ENCODE measurements around the gene CDCA5. TPM values are rescaled to one million over a fixed set of nuclear protein-coding genes. Genes with fewer than 3 reads are reported as not detected.
A peak's percentile ranks its signal among the peaks of the same experiment; 100 is the strongest.

CDCA5 gene
- total RNA-seq, 1 experiment from 2014 or later: 94.8 TPM

DNA sequence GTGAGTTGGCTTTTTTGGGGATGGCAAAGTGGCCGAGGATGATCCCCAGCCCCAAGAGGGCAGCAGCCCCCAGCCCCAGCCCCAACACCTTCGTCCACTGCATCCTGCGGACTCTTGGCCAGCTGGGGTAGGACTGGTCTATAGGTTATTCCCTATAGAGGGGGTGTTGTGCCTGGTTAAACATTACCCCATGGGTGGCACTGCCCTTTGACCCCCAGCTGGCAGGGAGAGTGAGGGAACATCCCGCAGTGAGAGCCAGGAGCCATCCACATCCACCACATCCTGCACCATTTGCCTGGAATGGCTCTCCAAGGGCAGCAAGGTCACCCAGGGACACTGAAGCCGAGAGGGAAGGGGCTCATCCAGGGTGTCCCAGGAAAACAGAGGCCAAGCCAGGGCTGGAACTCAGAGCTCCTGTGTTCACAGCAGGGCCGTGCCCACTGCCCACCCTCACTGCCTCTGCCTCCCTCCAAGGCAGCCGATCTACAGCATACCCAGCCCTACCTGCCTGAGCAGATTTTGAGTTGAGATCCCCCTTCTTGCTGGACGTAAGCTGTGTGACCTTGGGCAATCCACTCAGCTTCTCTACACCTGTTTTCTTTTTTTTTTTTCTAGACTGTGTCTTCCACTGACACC lies 25.3 kb downstream of the CDCA5 start, which contains the start of gene NAALADL1:
NAALADL1 (minus strand) TSS at position 135 of the 636 bp plus-strand sequence; CDS start at position 103, 32 bp downstream.
- no peaks in the 10 kb centered on the region for H3K36me3 Mint-ChIP-seq (ENCODE audit: insufficient read depth in 1 of 3, low read depth in 3 of 3)
- H4K8ac ChIP-seq (replicated peaks; ENCODE audit: insufficient read length, low read depth, low read length): no peak within 1 kb of the TSS

More for the DNA sequence above, 25.3 kb downstream of the CDCA5 start, which contains the start of gene NAALADL1:
- H3K79me2 ChIP-seq (ENCODE audit: insufficient read depth, low read length): no peaks in the 10 kb centered on the region
- no peak within 1 kb of the TSS for H2BK15ac ChIP-seq (ENCODE audit: low read depth, low read length)
- peak within 1 kb of the TSS; percentile 34; the same call in 1 of the 2 replicates for H3K14ac ChIP-seq (ENCODE audit: insufficient read depth, low read length)
- H3K27me3 Mint-ChIP-seq (ENCODE audit: low read depth): peaks cover 15% of the 10 kb centered on the region
- TF ChIP-seq CTCF (conservative IDR thresholded peaks at IDR 0.05): no peak
- H3K9me3 ChIP-seq (ENCODE audit: control insufficient read depth, low read depth, low read length): no peaks in the 10 kb centered on the region
- no peak within 1 kb of the TSS for H2AK5ac ChIP-seq (ENCODE audit: insufficient read length, low read length)
- no peak within 1 kb of the TSS for H3T11ph ChIP-seq (ENCODE audit: low read length)
- H3K4me2 ChIP-seq (ENCODE audit: insufficient read depth, insufficient read length, low read length): no peak within 1 kb of the TSS
- H3K4me1 Mint-ChIP-seq: peaks cover 2 to 4% of the 10 kb centered on the region in 2 experiments
- DNase-seq: no peak
- no peaks in the 10 kb centered on the region for H3K23me2 ChIP-seq (ENCODE audit: insufficient read length, low read depth, low read length, poor library complexity, severe bottlenecking)
- no peaks in the 10 kb centered on the region for H3K9me3 Mint-ChIP-seq
- H3K4ac ChIP-seq (ENCODE audit: low read depth, low read length): no peak within 1 kb of the TSS
- no peak within 1 kb of the TSS for H3K27ac ChIP-seq (ENCODE audit: insufficient read length, low read depth, low read length)
- no peaks in the 10 kb centered on the region for H3K79me1 ChIP-seq (ENCODE audit: insufficient read depth, low read depth, low read length, poor library complexity, severe bottlenecking)
- H2BK20ac ChIP-seq (ENCODE audit: low read depth, low read length, poor library complexity, severe bottlenecking): no peak within 1 kb of the TSS
- H3K56ac ChIP-seq (ENCODE audit: insufficient read length, low read depth, low read length): no peak within 1 kb of the TSS
- no peaks in the 10 kb centered on the region for H3K4me1 ChIP-seq (ENCODE audit: insufficient read depth, low read length)
- no peaks in the 10 kb centered on the region for H3K27me3 ChIP-seq (ENCODE audit: insufficient read depth, low read length)
- no peak within 1 kb of the TSS for H3K23ac ChIP-seq (ENCODE audit: insufficient read length, low read depth, low read length)
- no peak within 1 kb of the TSS for H2BK5ac ChIP-seq (ENCODE audit: insufficient read length, low read length)
- no peak within 1 kb of the TSS for H2BK120ac ChIP-seq (ENCODE audit: low read depth, low read length, poor library complexity, severe bottlenecking)
- no CpG with 5 or more reads among the region's 8 CpGs for WGBS (ENCODE audit: extremely low coverage, insufficient read length, low lambda C conversion rate)
- H4K20me1 ChIP-seq (ENCODE audit: control insufficient read depth, insufficient read depth, insufficient read length): no peaks in the 10 kb centered on the region
- H4K5ac ChIP-seq (ENCODE audit: insufficient read length, low read depth, low read length): no peak within 1 kb of the TSS
- peak within 1 kb of the TSS in 2 of 3 experiments; percentile 44 to 61; a peak in 3 of 7 replicates for H3K27ac Mint-ChIP-seq
- H3K9ac ChIP-seq (ENCODE audit: extremely low read depth, insufficient read length, low read length): no peak within 1 kb of the TSS
- H2AFZ ChIP-seq (ENCODE audit: low read length): no peak within 1 kb of the TSS
- no peak within 1 kb of the TSS; a peak in 1 of 5 replicates for H3K4me3 Mint-ChIP-seq
- no peak within 1 kb of the TSS for H4K91ac ChIP-seq (ENCODE audit: insufficient read length, low read depth, low read length)
- H2BK12ac ChIP-seq (ENCODE audit: insufficient read length, low read depth, low read length): no peak within 1 kb of the TSS
- no peak within 1 kb of the TSS for H3K18ac ChIP-seq (ENCODE audit: insufficient read length, low read depth, low read length)

All from H9 (cell line).